Measurements from ENCODE around the gene PRKN.

PRKN gene

DNA sequence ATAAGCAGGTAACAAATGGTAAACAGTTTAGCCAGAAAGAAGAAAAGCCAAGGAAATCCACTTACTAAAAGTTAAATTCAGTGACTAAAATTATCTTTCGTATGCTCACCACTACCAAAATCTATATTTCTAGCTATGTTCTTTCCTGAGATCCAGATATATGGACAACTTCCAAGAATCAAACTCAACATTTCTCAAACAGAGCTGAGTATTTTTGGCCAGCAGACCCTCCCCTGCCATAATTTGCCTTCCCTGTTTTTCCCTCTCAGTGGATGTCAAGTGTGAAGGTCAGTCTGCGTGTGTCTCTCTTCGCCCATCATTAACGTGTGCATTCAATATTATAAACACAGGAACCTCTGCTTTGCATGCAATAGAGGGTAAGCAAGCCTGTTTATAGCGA, 42.0 kb downstream of the PRKN start:
- H3K36me3 ChIP-seq (replicated peaks; ENCODE audit: insufficient read depth, low read length), result no peaks in the 10 kb centered on the region
- no peaks in the 10 kb centered on the region for H3K9me3 ChIP-seq (replicated peaks; ENCODE audit: insufficient read depth, low read length)
- no peaks in the 10 kb centered on the region for H3K9me2 ChIP-seq (replicated peaks; ENCODE audit: insufficient read depth, low read length)
- H2AFZ ChIP-seq (ENCODE audit: low read length), result no peak overlapping the region
- no peak for TF ChIP-seq EZH2phosphoT487 (IDR thresholded peaks at IDR 0.05; ENCODE audit: low read length)
- TF ChIP-seq, protein P1, sequence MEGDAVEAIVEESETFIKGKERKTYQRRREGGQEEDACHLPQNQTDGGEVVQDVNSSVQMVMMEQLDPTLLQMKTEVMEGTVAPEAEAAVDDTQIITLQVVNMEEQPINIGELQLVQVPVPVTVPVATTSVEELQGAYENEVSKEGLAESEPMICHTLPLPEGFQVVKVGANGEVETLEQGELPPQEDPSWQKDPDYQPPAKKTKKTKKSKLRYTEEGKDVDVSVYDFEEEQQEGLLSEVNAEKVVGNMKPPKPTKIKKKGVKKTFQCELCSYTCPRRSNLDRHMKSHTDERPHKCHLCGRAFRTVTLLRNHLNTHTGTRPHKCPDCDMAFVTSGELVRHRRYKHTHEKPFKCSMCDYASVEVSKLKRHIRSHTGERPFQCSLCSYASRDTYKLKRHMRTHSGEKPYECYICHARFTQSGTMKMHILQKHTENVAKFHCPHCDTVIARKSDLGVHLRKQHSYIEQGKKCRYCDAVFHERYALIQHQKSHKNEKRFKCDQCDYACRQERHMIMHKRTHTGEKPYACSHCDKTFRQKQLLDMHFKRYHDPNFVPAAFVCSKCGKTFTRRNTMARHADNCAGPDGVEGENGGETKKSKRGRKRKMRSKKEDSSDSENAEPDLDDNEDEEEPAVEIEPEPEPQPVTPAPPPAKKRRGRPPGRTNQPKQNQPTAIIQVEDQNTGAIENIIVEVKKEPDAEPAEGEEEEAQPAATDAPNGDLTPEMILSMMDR (IDR thresholded peaks at IDR 0.05; ENCODE audit: low read length), result no peak
- no peak for TF ChIP-seq EZH2 (optimal IDR thresholded peaks at IDR 0.05; ENCODE audit: low read depth, low read length)
- H3K4me3 ChIP-seq (ENCODE audit: low read length), result no peak overlapping the region
- no peaks in the 10 kb centered on the region for H4K20me1 ChIP-seq (ENCODE audit: insufficient read depth, low read length)
- no peak overlapping the region for H3K27ac ChIP-seq (ENCODE audit: low read length)
- no peaks in the 10 kb centered on the region for H3K79me2 ChIP-seq (ENCODE audit: low read length)
- no peak overlapping the region for H3K4me2 ChIP-seq (ENCODE audit: low read depth, low read length)
- DNase-seq, result no peak
- H3K4me1 ChIP-seq (ENCODE audit: low read length), result no peaks in the 10 kb centered on the region
- no peak overlapping the region for H3K9ac ChIP-seq (ENCODE audit: low read length)
- H3F3A ChIP-seq (ENCODE audit: insufficient read depth, low read length), result no peaks in the 10 kb centered on the region
- no peaks in the 10 kb centered on the region for H3K27me3 ChIP-seq (replicated peaks; ENCODE audit: insufficient read depth, low read length)

DNA sequence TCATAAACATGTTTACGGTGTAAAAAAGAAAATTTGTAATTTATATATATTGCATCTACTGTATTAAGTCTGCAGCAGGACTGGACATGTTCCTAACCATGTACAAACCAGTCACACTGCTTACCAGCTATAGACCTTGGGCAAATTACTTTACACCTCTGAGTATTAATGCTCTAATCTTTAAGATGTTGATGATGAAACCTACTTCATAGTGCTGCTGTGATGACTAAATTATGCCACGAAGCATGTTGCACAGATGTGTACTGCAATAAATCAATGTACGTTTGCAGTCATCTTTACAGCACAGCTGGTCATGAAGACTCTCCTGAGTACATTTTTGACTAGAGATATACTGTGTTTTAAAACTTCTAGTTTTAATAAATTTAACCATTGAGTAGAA, 42.6 kb downstream of the PRKN start:
- no peaks in the 10 kb centered on the region for H3K4me1 ChIP-seq (ENCODE audit: low read length)

DNA sequence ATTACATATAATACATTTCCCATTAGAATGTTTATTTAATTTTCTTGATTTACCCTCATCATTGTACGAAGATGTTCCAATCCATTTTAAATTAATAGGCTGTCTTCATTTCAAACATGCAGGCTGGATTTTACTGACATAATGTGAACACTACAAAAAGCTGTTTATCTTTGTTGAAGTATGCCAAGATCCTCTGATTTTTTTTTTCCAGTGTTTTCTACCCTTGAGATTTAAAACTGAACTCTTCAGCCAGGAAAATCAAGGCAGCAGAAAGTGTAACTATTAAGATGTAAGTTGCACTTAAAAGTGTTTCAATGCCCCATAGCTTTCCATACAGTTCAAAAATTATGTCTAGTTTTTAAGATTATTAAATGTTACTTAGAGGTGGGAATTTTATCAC, 43.5 kb downstream of the PRKN start:
- no peak overlapping the region for H3K4me3 ChIP-seq (ENCODE audit: low read length)

More for the DNA sequence above, 42.6 kb downstream of the PRKN start:
- Histone ChIP-seq H4K20me1 (ENCODE audit: insufficient read depth, low read length) (no peaks in the 10 kb centered on the region), H2AFZ (ENCODE audit: low read length) (no peak overlapping the region), H3K9me2 (replicated peaks; ENCODE audit: insufficient read depth, low read length) (no peaks in the 10 kb centered on the region), H3K9ac (ENCODE audit: low read length) (no peak overlapping the region), H3K4me2 (ENCODE audit: low read depth, low read length) (no peak overlapping the region), H3K36me3 (replicated peaks; ENCODE audit: insufficient read depth, low read length) (no peaks in the 10 kb centered on the region), H3F3A (ENCODE audit: insufficient read depth, low read length) (no peaks in the 10 kb centered on the region), H3K9me3 (replicated peaks; ENCODE audit: insufficient read depth, low read length) (no peaks in the 10 kb centered on the region), H3K27me3 (replicated peaks; ENCODE audit: insufficient read depth, low read length) (no peaks in the 10 kb centered on the region), H3K27ac (ENCODE audit: low read length) (no peak overlapping the region), H3K79me2 (ENCODE audit: low read length) (no peaks in the 10 kb centered on the region), H3K4me3 (ENCODE audit: low read length) (no peak overlapping the region)
- no peak for DNase-seq
- no peak for TF ChIP-seq EZH2phosphoT487 (IDR thresholded peaks at IDR 0.05; ENCODE audit: low read length)
- TF ChIP-seq, protein P1 (IDR thresholded peaks at IDR 0.05; ENCODE audit: low read length), result no peak
- no peak for TF ChIP-seq EZH2 (optimal IDR thresholded peaks at IDR 0.05; ENCODE audit: low read depth, low read length)

More for the DNA sequence above, 43.5 kb downstream of the PRKN start:
- Histone ChIP-seq H4K20me1 (ENCODE audit: insufficient read depth, low read length) (no peaks in the 10 kb centered on the region), H3K27ac (ENCODE audit: low read length) (no peak overlapping the region), H3K9me3 (replicated peaks; ENCODE audit: insufficient read depth, low read length) (no peaks in the 10 kb centered on the region), H3K36me3 (replicated peaks; ENCODE audit: insufficient read depth, low read length) (no peaks in the 10 kb centered on the region), H3K9me2 (replicated peaks; ENCODE audit: insufficient read depth, low read length) (no peaks in the 10 kb centered on the region), H3K9ac (ENCODE audit: low read length) (no peak overlapping the region), H2AFZ (ENCODE audit: low read length) (no peak overlapping the region), H3K27me3 (replicated peaks; ENCODE audit: insufficient read depth, low read length) (no peaks in the 10 kb centered on the region), H3K4me1 (ENCODE audit: low read length) (no peaks in the 10 kb centered on the region), H3F3A (ENCODE audit: insufficient read depth, low read length) (no peaks in the 10 kb centered on the region), H3K4me2 (ENCODE audit: low read depth, low read length) (no peak overlapping the region), H3K79me2 (ENCODE audit: low read length) (no peaks in the 10 kb centered on the region)
- TF ChIP-seq EZH2phosphoT487 (IDR thresholded peaks at IDR 0.05; ENCODE audit: low read length), result no peak
- TF ChIP-seq, protein P1 (IDR thresholded peaks at IDR 0.05; ENCODE audit: low read length), result no peak
- no peak for TF ChIP-seq EZH2 (optimal IDR thresholded peaks at IDR 0.05; ENCODE audit: low read depth, low read length)
- no peak for DNase-seq
